CD4-positive, alpha-beta T cell treated with Interleukin-21 for 1 hour (primary cell): Measurements from ENCODE around the gene CACNA1I.

Experiments used
- DNase-seq: peaks from one replicate; pipeline ENCODE4 v3.0.0-alpha.2; 2020

Gene CACNA1I

GRCh38 chr22:39651053-39651996 lies 80.8 kb downstream of the CACNA1I start:
- DNase-seq: no peak

- no peak for DNase-seq
These were observed 82.6 kb downstream of the CACNA1I start for GRCh38 chr22:39652990-39653786.

DNA sequence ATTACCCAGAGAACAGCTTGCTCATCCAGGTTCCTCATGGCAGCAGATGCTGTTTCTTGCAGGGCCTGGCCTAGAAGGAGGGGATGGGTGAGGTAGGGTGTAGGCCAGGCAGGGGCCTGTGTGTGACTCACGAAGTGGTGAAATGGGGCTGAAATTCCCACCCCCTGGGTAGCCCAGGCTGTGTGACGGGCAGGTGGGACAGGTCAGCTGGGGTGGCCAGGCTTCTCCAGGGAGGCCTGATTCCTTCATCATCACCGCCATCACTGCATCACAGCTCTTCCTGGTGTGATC lies 83.2 kb downstream of the CACNA1I start:
- DNase-seq: no peak

DNA sequence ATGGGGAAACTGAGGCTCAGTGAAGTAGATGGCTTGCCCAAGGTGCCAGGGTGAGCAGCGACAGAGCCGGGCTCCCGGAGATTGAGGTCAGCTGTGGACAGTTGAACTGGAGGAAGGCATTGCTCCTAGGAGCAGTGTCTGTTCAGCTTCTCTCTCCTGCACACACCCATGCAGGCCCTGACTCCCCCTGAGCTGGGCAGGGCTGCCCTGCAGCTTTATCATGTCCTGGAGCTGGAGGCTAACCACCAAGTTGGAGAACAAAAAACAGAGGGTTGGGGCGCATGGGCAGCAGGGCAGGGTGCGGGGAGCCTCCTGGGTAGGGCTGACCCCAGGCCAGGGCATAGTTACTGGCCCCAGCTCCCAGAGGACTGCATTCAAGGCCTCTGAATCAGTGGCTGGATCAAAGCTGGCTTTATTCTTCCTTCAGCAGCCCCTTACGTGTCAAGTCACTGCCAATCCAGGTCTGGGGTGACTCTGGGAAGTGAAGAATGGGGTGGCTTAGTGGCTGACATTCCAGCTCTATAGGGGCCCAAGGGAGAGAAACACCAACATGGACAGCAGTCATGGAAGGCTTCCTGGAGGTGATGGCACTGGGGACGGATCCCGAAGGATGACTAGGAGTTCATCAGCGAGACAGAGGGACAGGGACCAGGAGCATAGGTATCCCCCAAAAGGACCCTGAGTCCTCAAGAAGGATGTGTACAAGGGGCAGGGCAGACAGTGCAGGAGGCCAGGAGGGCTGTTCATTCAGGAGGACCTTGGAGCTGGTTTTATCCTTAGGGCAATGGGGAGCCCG lies 83.8 kb downstream of the CACNA1I start:
- DNase-seq: no peak

GRCh38 chr22:39655004-39655579 lies 84.5 kb downstream of the CACNA1I start:
- DNase-seq: no peak

- DNase-seq: no peak
These were observed 85.3 kb downstream of the CACNA1I start for GRCh38 chr22:39655831-39656230.

DNA sequence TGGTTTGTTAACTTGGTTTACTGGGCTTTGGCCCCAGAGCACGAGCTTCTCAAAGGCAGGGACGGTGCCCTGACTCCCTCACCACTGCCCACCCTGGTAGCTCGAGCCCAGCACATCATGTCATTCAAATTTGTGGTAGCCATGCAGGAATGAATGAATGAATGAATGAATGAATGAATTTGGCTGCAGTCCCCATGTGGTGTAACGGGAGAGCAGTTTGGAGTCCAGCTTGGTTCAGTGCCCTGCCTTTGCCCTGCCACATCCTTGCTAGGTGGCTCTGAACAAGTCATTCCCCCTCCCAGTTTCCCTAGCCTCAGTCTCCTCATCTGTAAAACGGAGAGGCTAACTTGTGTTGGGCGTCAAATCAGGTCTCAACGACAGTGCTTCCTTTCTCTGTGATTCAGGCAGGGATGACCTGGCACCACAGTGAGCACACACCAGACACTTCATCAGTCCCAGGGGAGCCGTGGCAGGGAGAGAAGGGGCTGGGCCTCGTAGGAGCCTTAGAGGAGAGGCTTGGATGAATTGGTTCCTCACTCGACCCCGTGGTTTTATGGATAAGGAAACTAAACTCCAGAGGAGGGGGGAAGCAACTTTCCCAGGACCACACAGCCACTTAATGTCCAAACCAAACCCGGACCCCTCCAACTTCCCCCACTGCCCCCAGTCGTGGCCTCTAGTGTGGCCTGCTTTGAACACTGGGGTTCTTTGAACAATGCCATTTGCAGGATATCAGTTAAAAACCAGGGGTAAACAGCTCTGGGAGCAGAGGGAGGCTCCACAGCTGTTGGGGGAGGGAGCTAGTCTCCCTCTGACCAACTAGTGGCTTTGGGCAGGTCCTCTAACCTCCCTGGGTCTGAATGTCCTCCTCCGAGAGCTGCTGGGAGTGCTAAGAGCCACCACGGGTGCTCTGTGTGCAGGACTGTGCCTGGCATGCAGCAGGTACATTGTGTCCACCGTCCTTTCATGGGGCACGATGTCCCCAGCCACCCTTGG lies 86.2 kb downstream of the CACNA1I start:
- DNase-seq: no peak

DNA sequence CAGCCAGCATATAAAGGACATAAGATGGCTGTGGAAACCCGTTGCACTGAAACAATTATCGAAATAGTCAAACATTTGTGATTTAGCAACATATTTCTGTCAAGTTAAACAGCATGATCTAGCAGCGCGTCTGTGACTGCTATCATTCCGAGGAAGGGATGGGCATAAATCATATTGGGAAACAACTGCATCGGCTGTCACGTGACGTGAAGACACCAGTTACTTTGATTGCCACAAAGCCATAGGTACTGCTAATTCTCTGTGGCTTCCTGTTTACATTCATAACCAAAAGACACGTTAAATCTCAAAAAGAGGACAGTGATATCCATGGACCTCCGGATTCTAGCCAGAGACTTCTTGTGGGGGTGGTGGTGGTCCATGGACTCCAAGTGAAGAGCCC lies 87.8 kb downstream of the CACNA1I start:
- peak; percentile 60 for DNase-seq

DNA sequence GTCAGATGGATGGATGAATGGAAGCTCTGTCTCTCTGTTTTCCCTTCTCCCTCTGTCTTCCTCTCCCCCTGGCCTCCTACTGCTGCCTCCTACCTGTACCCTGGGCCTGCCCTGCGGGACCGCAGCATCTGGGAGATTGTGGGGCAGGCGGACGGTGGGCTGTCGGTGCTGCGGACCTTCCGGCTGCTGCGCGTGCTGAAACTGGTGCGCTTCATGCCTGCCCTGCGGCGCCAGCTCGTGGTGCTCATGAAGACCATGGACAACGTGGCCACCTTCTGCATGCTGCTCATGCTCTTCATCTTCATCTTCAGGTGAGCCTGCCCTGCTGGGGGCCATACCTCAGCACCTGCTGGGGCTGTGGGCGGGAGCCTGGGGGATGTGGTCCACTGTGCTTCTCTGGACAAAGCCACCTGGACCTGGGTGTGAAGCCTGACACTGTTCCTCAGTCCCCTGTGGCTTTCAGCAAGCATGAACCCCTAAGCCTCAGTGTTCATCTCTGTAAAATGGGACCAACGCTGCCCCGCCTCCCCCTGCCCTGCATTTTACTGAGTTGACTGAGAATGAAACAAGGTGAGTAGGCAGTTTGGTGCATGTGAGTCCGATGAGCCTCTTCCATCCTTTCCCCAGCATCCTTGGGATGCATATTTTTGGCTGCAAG lies 88.4 kb downstream of the CACNA1I start:
- no peak for DNase-seq

DNA sequence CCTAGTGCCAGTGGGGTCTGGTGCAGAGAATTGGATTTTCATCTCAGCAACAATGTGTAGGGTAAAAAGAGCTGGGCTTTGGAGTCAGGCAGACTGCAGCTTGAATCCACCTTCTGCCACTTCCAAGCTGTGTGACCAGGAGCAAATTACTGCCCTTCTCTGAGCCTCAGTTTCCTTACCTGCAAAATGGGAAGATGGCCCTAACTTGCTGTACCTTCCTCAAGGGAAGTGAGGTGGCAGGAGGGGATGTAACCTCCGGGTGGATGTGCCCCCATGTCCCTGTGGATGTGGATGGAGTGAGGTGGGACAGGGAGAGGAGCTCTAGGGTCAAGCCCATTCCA lies 90.9 kb downstream of the CACNA1I start:
- no peak for DNase-seq

DNA sequence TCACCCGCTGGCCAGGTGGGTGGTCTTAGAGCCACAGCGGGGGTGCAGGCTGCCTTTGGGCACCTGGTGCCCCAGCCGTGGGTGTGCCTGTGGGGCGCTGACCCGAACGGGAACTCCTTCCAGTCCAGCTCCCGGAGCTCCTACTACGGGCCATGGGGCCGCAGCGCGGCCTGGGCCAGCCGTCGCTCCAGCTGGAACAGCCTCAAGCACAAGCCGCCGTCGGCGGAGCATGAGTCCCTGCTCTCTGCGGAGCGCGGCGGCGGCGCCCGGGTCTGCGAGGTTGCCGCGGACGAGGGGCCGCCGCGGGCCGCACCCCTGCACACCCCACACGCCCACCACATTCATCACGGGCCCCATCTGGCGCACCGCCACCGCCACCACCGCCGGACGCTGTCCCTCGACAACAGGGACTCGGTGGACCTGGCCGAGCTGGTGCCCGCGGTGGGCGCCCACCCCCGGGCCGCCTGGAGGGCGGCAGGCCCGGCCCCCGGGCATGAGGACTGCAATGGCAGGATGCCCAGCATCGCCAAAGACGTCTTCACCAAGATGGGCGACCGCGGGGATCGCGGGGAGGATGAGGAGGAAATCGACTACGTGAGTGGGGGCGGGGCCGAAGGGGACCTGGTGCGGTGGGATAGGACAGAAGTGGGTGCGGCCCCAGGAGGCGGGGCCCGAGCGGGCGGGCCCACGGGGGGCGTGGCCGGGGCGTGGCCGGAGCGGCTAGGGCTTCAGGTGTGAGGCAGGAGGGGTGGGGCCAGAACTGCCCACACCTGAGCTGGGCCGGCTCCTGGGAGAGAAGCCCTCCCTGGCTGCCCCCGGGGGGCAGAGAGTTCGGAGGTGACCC lies 91.5 kb downstream of the CACNA1I start:
- peak; percentile 89 for DNase-seq

DNA sequence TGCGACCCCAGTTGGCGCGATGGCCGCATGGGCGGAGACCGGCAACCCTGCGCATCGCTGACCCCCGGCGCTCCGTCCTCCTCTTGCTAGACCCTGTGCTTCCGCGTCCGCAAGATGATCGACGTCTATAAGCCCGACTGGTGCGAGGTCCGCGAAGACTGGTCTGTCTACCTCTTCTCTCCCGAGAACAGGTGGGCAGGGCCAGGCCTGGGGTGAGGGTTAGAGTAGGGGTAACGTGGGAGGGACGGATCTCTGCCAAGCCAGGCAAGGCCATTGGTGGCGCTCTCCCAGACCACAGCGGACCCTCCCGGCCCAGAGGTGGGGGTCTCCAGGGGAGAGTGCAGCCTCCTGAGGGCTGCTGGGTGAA lies 92.1 kb downstream of the CACNA1I start:
- DNase-seq: no peak

GRCh38 chr22:39663751-39664150 lies 93.2 kb downstream of the CACNA1I start:
- no peak for DNase-seq

- DNase-seq: peak; percentile 39
These were observed 94.1 kb downstream of the CACNA1I start for GRCh38 chr22:39664485-39665200.

- DNase-seq: no peak
These were observed 94.7 kb downstream of the CACNA1I start for GRCh38 chr22:39665229-39665628.

GRCh38 chr22:39665661-39666431 lies 95.3 kb downstream of the CACNA1I start:
- no peak for DNase-seq

- no peak for DNase-seq
These were observed 95.9 kb downstream of the CACNA1I start for GRCh38 chr22:39666495-39666894.

DNA sequence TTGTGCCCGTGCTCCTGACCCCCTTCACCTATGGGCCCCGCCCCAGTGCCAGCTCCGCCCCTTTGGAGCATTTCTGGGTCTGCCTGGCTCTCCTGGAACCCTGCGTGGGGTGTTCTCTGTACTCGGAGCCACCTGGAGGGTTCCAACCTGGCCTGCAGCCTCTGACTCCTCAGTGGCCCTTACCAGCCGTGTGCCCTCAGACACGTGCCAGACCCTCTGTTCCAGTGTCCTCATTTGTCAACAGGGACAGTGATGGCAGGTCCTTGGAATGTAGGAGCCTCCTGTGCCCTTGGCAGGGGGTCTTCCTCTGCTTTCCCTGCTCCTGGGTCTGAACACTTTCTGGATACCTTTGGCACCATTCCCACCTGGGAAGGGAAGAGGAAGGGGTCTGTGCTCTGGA lies 96.4 kb downstream of the CACNA1I start:
- DNase-seq: no peak

GRCh38 chr22:39669432-39669831 lies 98.9 kb downstream of the CACNA1I start:
- no peak for DNase-seq
